LNCaP clone FGC (cell line): ENCODE data around the gene HEXIM2.

Experiments
- DNase-seq: peaks from one replicate; pipeline ENCODE4 v3.0.0-alpha.2; 2011; ENCODE audit warnings: low read depth
- H3K4me3 ChIP-seq: 2 replicates; pipeline ENCODE4 v1.5.1; 2011; ENCODE audit warnings: mild to moderate bottlenecking, low read depth, low read length, control low read depth
- TF ChIP-seq, protein P1 (sequence below): IDR thresholded peaks from 2 replicates; pipeline ENCODE4 v1.5.1; 2012; ENCODE audit warnings: mild to moderate bottlenecking; ENCODE audit not compliant: control insufficient read depth, insufficient read depth; ENCODE audit errors: extremely low read depth

Gene HEXIM2, protein sequence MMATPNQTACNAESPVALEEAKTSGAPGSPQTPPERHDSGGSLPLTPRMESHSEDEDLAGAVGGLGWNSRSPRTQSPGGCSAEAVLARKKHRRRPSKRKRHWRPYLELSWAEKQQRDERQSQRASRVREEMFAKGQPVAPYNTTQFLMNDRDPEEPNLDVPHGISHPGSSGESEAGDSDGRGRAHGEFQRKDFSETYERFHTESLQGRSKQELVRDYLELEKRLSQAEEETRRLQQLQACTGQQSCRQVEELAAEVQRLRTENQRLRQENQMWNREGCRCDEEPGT

DNA sequence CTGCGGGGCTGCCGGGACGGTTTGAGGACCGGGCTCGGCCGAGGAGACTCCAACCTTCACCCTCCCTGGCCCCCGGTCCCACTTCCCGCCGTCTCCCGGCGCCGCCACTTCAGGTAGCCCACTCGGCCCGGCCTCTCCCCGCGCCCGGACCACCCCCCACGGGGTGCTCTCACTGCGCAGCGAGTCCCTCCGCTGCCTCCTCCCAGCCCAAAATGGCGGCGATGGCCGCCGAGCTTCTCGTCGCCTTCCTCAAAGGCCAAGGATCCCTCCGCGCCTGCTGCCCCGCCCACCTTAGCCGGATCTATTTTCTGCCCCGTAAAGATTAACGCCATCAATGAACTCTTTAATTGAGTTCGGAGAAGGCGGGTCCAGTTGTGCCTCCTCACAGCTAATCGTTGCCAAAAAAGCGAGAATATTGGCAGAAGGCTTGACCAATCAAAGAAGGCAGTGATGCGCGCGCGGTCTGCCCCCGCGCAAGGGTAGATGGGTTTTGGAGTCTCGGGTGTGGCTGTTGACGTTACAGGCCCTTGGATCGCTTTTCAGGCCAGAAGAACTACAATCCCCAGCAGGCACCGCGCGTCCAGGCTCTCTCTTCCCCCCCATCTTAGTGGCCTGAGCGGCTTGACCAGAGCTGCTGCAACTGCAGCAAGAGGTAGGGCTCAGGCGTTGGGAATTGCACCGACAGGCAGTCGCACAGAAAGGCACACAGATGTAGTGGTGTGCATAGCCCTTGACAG lies at the start of gene HEXIM2:
Gene HEXIM2 (plus strand): TSS at position 588 of the 737 bp plus-strand sequence. CDS start 919 bp downstream, outside the sequence.
- TF ChIP-seq, protein P1, sequence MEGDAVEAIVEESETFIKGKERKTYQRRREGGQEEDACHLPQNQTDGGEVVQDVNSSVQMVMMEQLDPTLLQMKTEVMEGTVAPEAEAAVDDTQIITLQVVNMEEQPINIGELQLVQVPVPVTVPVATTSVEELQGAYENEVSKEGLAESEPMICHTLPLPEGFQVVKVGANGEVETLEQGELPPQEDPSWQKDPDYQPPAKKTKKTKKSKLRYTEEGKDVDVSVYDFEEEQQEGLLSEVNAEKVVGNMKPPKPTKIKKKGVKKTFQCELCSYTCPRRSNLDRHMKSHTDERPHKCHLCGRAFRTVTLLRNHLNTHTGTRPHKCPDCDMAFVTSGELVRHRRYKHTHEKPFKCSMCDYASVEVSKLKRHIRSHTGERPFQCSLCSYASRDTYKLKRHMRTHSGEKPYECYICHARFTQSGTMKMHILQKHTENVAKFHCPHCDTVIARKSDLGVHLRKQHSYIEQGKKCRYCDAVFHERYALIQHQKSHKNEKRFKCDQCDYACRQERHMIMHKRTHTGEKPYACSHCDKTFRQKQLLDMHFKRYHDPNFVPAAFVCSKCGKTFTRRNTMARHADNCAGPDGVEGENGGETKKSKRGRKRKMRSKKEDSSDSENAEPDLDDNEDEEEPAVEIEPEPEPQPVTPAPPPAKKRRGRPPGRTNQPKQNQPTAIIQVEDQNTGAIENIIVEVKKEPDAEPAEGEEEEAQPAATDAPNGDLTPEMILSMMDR = no peak
- H3K4me3 ChIP-seq = peak within 1 kb of the TSS; percentile 98
- peak; percentile 100 for DNase-seq

DNA sequence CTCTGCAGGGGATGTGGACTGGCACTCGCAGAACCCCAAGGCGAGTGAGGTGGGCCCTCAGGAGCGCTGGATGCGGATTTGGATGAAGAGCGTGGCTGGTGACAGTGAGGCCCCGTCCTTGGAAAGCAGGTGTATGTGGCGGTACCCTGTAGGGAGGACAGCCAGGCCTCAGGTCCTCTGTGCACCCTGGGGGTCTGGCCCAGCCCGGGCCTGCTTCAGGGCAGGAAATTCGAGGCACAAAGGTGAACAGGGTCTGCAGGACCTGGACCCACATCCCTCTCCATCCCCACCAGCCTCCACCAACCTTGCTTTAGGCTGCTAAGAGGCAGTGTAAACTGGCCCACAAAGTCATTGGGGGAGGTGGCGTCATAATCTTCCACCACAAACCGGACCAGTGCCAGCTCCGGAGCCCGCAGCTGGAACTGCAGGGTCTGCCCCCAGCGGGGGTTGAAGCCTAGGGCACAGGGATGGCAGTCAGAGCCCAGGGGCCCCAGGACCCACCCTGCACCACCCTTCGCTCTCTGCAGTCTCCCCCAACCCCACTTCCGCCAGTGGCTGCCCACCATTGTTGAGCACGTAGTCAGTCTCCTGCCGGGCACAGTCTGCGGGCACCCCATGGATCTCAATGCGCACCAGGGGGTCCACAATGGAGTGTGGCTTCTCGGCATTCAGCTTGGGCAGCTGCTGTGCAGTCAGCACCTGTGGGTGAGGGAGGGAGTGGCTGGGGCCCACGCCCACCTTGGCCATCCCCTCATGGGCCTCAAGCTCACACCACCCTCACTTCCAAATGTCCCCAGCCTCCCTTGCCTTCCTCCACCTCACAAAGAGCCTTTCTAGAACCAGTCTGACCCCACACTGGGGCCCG lies 48.9 kb upstream of the HEXIM2 start:
- TF ChIP-seq, protein P1 = no peak
- no peak overlapping the region for H3K4me3 ChIP-seq
- DNase-seq = no peak

DNA sequence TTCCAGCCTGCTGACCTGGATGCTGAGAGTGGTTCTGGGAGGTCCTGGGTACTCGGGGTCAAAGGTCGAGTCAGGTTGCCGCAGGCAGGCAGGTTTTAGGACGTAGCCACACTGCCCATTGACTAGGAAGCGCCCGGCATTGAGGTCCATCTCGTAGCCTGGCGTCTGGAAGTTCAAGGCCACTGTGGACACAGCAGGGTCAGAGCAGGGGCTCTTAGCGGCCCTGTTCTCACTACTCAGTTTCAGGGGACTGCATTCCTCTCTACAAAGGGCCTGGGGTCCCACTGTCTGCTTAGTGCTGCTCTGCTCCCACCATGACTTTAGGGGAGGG lies 48.3 kb upstream of the HEXIM2 start:
- TF ChIP-seq, protein P1 = no peak
- no peak overlapping the region for H3K4me3 ChIP-seq
- no peak for DNase-seq

DNA sequence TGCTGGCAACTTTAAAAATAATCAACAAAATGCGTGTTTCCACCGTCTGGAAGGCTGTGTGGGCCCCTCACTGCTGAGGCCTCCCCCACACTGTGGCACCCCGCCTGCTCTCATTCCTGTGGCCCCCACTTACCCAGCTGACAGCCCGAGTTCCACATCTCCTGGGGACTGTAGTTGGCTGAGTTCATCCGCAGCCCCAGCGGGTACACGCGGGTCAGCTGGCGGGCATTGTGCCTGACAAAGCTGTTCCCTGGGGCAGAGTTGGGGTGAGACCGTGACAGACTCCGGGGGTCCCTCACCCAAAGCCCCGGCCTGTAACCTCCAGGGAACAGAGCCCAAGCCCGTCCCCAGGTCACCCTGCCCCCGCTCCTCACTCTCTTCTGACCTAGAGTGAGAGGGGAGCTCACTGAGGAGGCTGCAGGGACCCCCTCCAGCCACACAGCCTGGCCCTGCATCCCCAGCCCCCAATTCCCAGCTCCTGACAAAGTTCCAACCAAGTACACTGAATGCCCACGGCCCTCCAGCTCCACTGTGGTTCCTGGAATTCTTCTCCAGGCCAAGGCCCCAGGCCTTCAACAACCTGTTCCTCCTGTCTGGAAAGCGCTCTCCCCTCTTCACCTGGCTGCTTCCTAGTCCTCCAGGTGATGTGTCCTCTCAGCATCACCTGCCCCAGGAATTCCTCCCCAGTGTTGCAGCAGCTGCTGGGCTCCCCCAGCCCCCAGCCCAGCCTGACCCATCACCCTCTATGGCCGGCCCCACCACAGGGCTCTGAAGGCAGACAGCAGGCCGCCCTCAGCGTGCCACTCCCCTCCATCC lies 47.4 kb upstream of the HEXIM2 start:
- TF ChIP-seq, protein P1 = no peak
- no peak for DNase-seq
- no peak overlapping the region for H3K4me3 ChIP-seq

DNA sequence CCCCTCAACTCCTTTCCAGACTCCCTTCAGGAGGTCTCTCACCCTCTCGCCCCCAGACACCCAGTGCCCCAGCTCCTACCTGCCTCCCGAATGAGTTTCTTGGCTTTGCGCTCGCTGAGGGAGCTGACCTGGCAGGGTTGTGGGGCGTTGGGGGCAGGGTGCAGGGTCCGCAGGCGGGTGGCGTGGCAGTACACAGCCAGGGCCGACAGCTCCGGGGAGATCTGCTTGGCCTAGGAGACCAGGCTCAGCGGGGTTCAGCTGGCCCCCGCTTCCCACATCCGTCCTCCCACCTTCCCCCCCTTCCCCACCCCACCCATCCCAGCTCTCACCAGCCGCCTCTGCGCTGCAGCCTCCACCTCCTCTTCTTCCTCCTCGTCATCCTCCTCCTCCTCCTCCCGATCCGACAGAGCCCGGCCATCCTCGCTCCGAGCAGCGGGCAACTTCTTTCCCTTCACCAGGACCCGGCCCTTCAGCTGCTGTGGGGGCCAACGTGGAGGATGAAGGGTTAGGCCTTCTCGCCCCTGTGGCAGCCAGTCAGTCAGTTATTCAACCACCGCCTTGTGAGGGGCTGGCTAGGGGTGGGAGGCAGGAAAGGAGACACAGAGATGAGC lies 46.6 kb upstream of the HEXIM2 start:
- H3K4me3 ChIP-seq = no peak overlapping the region
- DNase-seq = no peak
- TF ChIP-seq, protein P1 = no peak

DNA sequence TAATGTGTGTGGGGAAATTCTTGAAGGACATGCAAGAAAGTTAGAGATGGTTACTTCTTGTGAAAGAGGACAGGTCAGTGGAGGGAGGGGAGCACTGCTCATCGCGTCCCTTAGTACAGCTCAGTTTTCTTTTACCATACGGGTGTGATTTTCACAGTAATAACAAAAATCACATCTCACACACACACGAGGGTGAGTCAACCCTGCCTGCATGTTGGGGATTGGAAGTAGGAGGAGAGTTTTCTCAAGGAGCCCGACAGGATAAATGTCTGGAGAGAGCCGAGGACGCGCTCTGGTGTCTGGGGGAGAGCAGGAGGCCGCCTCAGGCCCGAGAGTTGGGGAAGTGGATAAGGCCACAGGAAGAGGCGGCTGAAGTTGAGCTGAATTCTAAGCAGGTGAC lies 45.8 kb upstream of the HEXIM2 start:
- H3K4me3 ChIP-seq = no peak overlapping the region
- DNase-seq = no peak
- TF ChIP-seq, protein P1 = no peak
